Breast epithelium (tissue), 4 donors: Measurements from ENCODE around the gene ANO7. TPM values are rescaled to one million over a fixed set of nuclear protein-coding genes. Genes with fewer than 3 reads are reported as not detected.

Source experiments
- DNase-seq, 2 donors: peaks; one replicate each; pipeline ENCODE4 v3.0.0-alpha.2; 2019; ENCODE audit warnings: low spot score in 2 of 2
- H3K27ac ChIP-seq, 2 donors: fragments of 200-600 bp; sonication (generic) in 1 of 2; one replicate each; pipeline ENCODE4 v1.5.1; 2016 to 2019; ENCODE audit warnings: mild to moderate bottlenecking in 1 of 2
- H3K27me3 ChIP-seq, 2 donors: fragments of 200-600 bp; sonication (generic) in 1 of 2; one replicate each; pipeline versions ENCODE4 v1.5.1 to v1.6.0; 2017 to 2019; ENCODE audit warnings: control low read depth in 1 of 2, mild to moderate bottlenecking in 1 of 2
- H3K36me3 ChIP-seq: fragments of 200-600 bp; one replicate; pipeline ENCODE4 v1.5.1; 2019
- H3K4me1 ChIP-seq, 2 donors: fragments of 200-600 bp; sonication (generic); one replicate each; pipeline ENCODE4 v1.5.1; 2016 to 2019; ENCODE audit warnings: control low read depth in 1 of 2
- H3K4me3 ChIP-seq, 3 donors: fragments of 200-600 bp; sonication (generic); 1 replicate in 2 of 3; 2 replicates in 1 of 3; pipeline ENCODE4 v1.5.1; 2016 to 2019; ENCODE audit warnings: mild to moderate bottlenecking in 3 of 3, moderate library complexity in 2 of 3
- H3K9me3 ChIP-seq, 2 donors: fragments of 200-600 bp; sonication (generic) in 1 of 2; one replicate each; pipeline ENCODE4 v1.5.1; 2016 to 2019; ENCODE audit warnings: control low read depth in 1 of 2
- POLR2A ChIP-seq: fragments of 450-650 bp; IDR thresholded peaks from one replicate; pipeline ENCODE4 v1.6.1; 2016; ENCODE audit warnings: antibody characterized with exemption, mild to moderate bottlenecking, moderate library complexity
- POLR2AphosphoS5 ChIP-seq, 3 donors: sonication (generic); formaldehyde crosslinking; IDR thresholded peaks; one replicate each; pipeline ENCODE4 v1.6.1; 2017; ENCODE audit warnings: antibody characterized with exemption in 3 of 3
- intact Hi-C: fragments of 100-400 bp; cut with DNase I; formaldehyde crosslinking; loops from one replicate; pipeline ENCODE4 v1.15.1; 2023; ENCODE audit warnings: low total_unique reads
- total RNA-seq, 3 donors: library from RNA; depleted of rRNA; stranded (reverse); fragments of >200 nt; gene quantifications; one replicate each; pipeline ENCODE4 v1.1.0, GENCODE V29; 2016
- TF ChIP-seq, protein P1 (sequence below), 3 donors: fragments of 450-650 bp; IDR thresholded peaks; one replicate each; pipeline ENCODE4 v1.5.1; 2016 to 2017; ENCODE audit warnings: antibody characterized with exemption in 3 of 3, mild to moderate bottlenecking in 3 of 3, moderate library complexity in 3 of 3

ANO7 gene
- total RNA-seq, 3 donors from 2014 or later = 0.98 to 1.6 TPM; not detected in 1

DNA sequence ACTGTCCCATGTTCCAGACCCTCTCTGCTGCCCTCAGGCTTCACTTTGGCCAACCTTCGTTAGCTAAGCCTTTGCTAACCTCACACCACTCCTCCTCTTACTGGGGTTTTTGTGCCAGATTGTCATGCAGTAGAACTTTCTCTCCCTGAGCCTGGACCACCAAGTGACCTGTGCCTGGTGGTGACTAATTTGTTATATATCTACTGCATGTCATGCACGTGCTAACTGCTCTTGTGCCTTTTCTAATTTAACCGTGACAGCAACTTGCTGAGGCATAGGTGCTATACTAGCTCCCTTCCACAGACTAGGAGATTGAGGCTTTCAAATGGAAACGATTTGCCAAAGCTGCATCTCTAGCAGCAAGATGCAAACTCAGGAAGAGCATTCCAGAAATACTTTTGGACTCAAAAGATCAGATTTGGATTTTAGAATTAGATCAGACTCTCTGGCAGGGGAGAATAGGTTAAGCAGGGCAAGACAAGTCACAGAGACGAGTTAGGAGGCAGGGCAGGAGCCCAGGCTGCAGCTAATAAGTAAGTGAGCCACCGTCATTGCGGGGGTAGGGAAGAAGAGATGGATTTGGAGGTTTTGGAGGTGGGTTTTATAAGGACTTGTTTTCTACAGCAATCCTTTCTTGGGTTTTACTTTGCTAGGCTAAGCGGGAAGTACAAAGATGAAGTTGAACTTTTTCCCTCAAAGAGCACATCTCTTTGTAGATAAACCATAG lies 36.4 kb upstream of the ANO7 start:
- Histone ChIP-seq H3K4me3 (no peak overlapping the region), H3K4me1 (peaks cover 3 to 15% of the 10 kb centered on the region in 2 donors), H3K36me3 (no peaks in the 10 kb centered on the region), H3K27ac (no peak overlapping the region), H3K9me3 (no peaks in the 10 kb centered on the region), H3K27me3 (no peaks in the 10 kb centered on the region)
- intact Hi-C loops = no loop called here
- TF ChIP-seq, protein P1, sequence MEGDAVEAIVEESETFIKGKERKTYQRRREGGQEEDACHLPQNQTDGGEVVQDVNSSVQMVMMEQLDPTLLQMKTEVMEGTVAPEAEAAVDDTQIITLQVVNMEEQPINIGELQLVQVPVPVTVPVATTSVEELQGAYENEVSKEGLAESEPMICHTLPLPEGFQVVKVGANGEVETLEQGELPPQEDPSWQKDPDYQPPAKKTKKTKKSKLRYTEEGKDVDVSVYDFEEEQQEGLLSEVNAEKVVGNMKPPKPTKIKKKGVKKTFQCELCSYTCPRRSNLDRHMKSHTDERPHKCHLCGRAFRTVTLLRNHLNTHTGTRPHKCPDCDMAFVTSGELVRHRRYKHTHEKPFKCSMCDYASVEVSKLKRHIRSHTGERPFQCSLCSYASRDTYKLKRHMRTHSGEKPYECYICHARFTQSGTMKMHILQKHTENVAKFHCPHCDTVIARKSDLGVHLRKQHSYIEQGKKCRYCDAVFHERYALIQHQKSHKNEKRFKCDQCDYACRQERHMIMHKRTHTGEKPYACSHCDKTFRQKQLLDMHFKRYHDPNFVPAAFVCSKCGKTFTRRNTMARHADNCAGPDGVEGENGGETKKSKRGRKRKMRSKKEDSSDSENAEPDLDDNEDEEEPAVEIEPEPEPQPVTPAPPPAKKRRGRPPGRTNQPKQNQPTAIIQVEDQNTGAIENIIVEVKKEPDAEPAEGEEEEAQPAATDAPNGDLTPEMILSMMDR (IDR thresholded peaks at IDR 0.05) = no peak
- TF ChIP-seq POLR2A (no peak), POLR2AphosphoS5 (IDR thresholded peaks at IDR 0.05) (no peak)
- no peak for DNase-seq

- Histone ChIP-seq H3K27ac (no peak overlapping the region), H3K9me3 (no peaks in the 10 kb centered on the region), H3K36me3 (no peaks in the 10 kb centered on the region), H3K4me3 (no peak overlapping the region), H3K4me1 (peaks cover 3 to 10% of the 10 kb centered on the region in 2 donors), H3K27me3 (no peaks in the 10 kb centered on the region)
- intact Hi-C loops = no loop called here
- DNase-seq = no peak
- TF ChIP-seq, protein P1 (IDR thresholded peaks at IDR 0.05) = no peak
- TF ChIP-seq POLR2AphosphoS5 (IDR thresholded peaks at IDR 0.05) (no peak), POLR2A (no peak)
Observed at GRCh38 chr2:241153616-241154015, 34.9 kb upstream of the ANO7 start.

- no peak for DNase-seq
- H3K9me3 ChIP-seq = no peaks in the 10 kb centered on the region
- no peaks in the 10 kb centered on the region for H3K36me3 ChIP-seq
- H3K27ac ChIP-seq = no peak overlapping the region
- no peak overlapping the region for H3K4me3 ChIP-seq
- intact Hi-C loops = no loop called here
- peaks cover 3 to 9% of the 10 kb centered on the region in 2 donors for H3K4me1 ChIP-seq
- TF ChIP-seq, protein P1 (IDR thresholded peaks at IDR 0.05) = no peak
- no peak for TF ChIP-seq POLR2A
- H3K27me3 ChIP-seq = no peaks in the 10 kb centered on the region
Observed at GRCh38 chr2:241154915-241155314, 33.6 kb upstream of the ANO7 start.

GRCh38 chr2:241155936-241156335 lies 32.5 kb upstream of the ANO7 start:
- H3K27me3 ChIP-seq = no peaks in the 10 kb centered on the region
- intact Hi-C loops = no loop called here
- no peaks in the 10 kb centered on the region for H3K36me3 ChIP-seq
- H3K27ac ChIP-seq = no peak overlapping the region
- peaks cover 3 to 9% of the 10 kb centered on the region in 2 donors for H3K4me1 ChIP-seq
- H3K9me3 ChIP-seq = no peaks in the 10 kb centered on the region
- TF ChIP-seq POLR2A (no peak), POLR2AphosphoS5 (IDR thresholded peaks at IDR 0.05) (no peak)
- TF ChIP-seq, protein P1 (IDR thresholded peaks at IDR 0.05) = no peak
- no peak overlapping the region for H3K4me3 ChIP-seq
- no peak for DNase-seq

GRCh38 chr2:241156971-241157441 lies 31.5 kb upstream of the ANO7 start:
- Histone ChIP-seq H3K27me3 (no peaks in the 10 kb centered on the region), H3K4me1 (peaks cover 0 to 7% of the 10 kb centered on the region in 2 donors), H3K27ac (no peak overlapping the region), H3K36me3 (no peaks in the 10 kb centered on the region), H3K9me3 (no peaks in the 10 kb centered on the region), H3K4me3 (no peak overlapping the region)
- intact Hi-C loops = no loop called here
- TF ChIP-seq, protein P1 (IDR thresholded peaks at IDR 0.05) = no peak
- TF ChIP-seq POLR2A = no peak
- TF ChIP-seq POLR2AphosphoS5 (IDR thresholded peaks at IDR 0.05) = no peak
- no peak for DNase-seq
